LNCaP clone FGC (cell line): ENCODE measurements around the gene BBS7.

ENCODE experiments used
- DNase-seq: peaks from one replicate; pipeline ENCODE4 v3.0.0-alpha.2; 2011; ENCODE audit warnings: low read depth
- H3K4me3 ChIP-seq: 2 replicates; pipeline ENCODE4 v1.5.1; 2011; ENCODE audit warnings: mild to moderate bottlenecking, low read depth, low read length, control low read depth
- TF ChIP-seq, protein P1 (sequence below): IDR thresholded peaks from 2 replicates; pipeline ENCODE4 v1.5.1; 2012; ENCODE audit warnings: mild to moderate bottlenecking; ENCODE audit not compliant: control insufficient read depth, insufficient read depth; ENCODE audit errors: extremely low read depth

Gene BBS7

DNA sequence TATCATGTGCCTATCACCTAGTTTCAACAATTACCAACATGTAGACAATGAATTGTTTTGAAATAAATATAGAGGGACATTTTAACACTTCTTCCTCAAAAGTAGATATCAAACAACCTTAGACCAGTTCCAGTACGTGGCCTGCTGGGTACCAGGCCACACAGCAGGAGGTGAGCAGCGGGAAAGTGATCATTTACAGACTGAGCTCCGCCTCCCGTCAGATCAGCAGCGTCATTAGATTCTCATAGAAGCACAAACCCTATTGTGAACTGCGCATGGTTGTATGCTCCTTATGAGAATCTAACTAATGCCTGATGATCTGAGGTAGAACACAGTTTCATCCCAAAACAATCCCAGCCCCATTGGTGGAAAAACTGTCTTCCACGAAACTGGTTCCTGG lies 6.5 kb downstream of the BBS7 start:
- H3K4me3 ChIP-seq = no peak overlapping the region
- DNase-seq = no peak
- TF ChIP-seq, protein P1, sequence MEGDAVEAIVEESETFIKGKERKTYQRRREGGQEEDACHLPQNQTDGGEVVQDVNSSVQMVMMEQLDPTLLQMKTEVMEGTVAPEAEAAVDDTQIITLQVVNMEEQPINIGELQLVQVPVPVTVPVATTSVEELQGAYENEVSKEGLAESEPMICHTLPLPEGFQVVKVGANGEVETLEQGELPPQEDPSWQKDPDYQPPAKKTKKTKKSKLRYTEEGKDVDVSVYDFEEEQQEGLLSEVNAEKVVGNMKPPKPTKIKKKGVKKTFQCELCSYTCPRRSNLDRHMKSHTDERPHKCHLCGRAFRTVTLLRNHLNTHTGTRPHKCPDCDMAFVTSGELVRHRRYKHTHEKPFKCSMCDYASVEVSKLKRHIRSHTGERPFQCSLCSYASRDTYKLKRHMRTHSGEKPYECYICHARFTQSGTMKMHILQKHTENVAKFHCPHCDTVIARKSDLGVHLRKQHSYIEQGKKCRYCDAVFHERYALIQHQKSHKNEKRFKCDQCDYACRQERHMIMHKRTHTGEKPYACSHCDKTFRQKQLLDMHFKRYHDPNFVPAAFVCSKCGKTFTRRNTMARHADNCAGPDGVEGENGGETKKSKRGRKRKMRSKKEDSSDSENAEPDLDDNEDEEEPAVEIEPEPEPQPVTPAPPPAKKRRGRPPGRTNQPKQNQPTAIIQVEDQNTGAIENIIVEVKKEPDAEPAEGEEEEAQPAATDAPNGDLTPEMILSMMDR = no peak

DNA sequence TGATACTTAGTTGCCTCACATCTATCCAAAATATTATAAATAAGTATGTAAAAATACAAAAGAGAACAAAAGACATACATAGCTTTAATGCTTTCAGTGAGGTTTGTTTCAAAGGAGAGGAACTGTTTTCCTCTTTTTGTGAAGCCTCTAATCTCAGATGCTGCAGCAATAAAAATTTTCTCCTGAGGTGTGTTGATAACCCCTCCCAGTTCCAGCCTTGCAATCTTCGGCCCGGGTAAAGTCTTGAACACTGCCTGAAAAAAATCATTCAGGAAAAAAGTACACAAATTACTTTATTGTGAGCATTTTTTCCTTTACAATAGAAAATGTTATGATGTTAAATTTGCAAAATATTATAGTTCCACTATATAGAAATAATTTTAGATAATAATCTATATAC lies 8.8 kb downstream of the BBS7 start:
- TF ChIP-seq, protein P1 = no peak
- no peak for DNase-seq
- no peak overlapping the region for H3K4me3 ChIP-seq

DNA sequence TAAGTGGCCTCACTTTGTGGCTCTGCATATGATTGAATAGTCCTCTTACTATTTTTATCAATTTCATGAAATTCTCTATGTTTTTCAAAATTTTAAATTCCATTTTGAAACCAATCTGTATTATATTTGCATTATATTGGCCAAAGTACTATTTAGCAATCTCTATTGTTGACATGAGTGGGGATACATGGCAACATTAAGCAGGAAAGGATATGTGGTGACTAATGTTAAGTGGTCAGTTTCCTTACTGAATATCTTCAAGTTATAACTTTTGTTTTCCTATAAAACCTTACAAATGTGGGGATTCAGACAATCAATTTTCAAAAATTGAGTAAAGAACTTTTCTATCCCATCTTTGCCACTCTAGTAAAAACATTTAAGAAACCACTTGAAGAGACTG lies 10.2 kb downstream of the BBS7 start:
- TF ChIP-seq, protein P1 = no peak

DNA sequence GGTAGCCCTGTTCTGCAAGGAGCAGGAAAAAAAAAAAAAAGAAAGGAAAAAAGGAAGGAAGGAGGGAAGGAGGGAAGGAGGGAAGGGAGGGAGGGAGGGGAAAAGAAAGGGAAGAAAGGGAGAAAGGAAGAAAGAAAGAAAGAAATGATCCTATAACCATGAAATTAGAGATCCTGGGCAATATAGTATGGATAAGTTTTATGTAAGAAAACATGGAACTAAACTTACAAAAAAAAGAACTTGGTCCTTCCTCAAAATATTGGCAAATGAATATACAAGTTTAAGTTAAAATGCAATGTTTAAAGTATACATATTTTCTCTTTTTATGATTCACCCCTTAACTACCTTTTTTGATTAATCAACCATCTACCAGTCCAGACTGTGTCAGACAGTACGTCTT lies 18.9 kb downstream of the BBS7 start:
- DNase-seq = no peak
- no peak overlapping the region for H3K4me3 ChIP-seq
- TF ChIP-seq, protein P1 = no peak

More for the DNA sequence above, 10.2 kb downstream of the BBS7 start:
- DNase-seq = no peak
- no peak overlapping the region for H3K4me3 ChIP-seq

DNA sequence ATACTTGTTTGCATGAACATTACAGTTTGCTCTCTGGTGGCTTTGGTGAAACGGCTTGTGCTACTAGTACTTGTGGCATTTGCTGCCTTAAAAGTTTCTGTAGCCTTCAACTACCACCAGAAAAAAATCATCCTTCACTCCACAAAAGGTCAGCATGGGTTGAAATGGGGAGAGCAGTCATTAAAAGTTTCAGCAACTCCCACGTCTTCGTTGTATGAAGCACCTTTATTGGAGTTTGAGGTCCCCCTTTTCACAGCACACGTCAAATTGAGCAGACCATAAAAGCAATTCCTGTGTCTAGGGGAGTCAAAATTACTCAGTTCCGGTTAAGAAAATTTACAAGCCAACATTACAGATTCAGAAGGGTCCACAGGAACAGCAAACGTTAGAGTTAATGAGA lies 23.6 kb downstream of the BBS7 start:
- H3K4me3 ChIP-seq = no peak overlapping the region
- no peak for DNase-seq
- TF ChIP-seq, protein P1 = no peak

DNA sequence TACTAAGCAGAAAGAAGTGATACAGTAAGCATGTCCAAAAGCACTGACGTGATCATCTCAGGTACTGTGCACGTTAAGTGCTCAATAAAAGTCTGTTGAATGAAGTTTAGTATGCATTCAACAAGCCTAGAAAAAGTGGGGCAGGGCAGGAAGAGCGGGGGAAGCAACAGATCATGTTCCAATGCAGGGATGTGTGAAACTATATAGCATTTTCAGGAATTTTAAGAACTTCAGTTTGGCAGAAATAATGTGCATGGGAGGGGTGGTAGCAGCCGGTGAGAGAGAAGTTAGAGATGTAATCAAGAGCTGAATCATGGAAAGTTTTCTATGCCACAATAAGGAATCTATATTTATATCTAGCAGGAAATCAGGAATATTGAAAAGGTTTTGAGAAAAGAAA lies 27.4 kb downstream of the BBS7 start:
- TF ChIP-seq, protein P1 = no peak
- no peak for DNase-seq

DNA sequence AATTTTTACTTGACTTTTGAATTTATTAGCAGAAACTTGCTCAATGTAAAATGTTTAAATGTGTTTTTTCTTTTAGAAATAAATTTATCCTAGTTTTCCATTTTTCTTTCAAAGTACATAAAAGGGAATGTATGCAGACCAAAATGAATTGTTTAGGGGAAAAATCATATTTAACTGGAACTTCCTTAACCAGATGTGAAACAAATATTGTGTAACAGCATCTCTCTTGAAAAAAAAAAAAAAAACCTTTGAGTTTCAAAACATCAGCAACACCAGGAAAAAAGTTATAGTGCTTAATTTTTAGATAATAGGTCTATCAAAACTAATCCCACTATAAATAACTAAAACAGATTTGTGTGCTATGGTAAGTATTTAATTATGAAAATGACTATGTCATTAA lies 32.1 kb downstream of the BBS7 start:
- no peak for DNase-seq
- no peak overlapping the region for H3K4me3 ChIP-seq
- TF ChIP-seq, protein P1 = no peak

More for the DNA sequence above, 27.4 kb downstream of the BBS7 start:
- H3K4me3 ChIP-seq = no peak overlapping the region
